K562 (cell line): ENCODE data around the gene SLC34A1. TPM values are rescaled to one million over a fixed set of nuclear protein-coding genes. Genes with fewer than 3 reads are reported as not detected.

Experiments used
- ASH1L ChIP-seq: fragments of 450-650 bp; IDR thresholded peaks from 2 replicates; pipeline ENCODE4 v1.6.1; 2018; ENCODE audit warnings: borderline replicate concordance, mild to moderate bottlenecking, low read depth; ENCODE audit not compliant: partially characterized antibody
- BMI1 ChIP-seq: fragments of 150-350 bp; IDR thresholded peaks from 2 replicates; pipeline ENCODE4 v1.6.1; 2014; ENCODE audit warnings: low read length
- EGR1 ChIP-seq: fragments of 450-650 bp; conservative IDR thresholded peaks from 2 replicates; pipeline ENCODE4 v1.6.1; 2017; ENCODE audit warnings: mild to moderate bottlenecking
- ESRRA ChIP-seq: fragments of 450-650 bp; IDR thresholded peaks from 2 replicates; pipeline ENCODE4 v1.6.1; 2014; ENCODE audit warnings: low read depth, mild to moderate bottlenecking, moderate library complexity, borderline replicate concordance
- FOS ChIP-seq: IDR thresholded peaks from 3 replicates; pipeline ENCODE4 v1.6.1; 2011; ENCODE audit not compliant: insufficient read length; ENCODE audit errors: extremely low read depth
- MAFG ChIP-seq: fragments of 450-650 bp; conservative IDR thresholded peaks from 2 replicates; pipeline ENCODE4 v1.6.1; 2016; ENCODE audit warnings: missing genetic modification characterization, missing compliant biosample characterization
- MAFK ChIP-seq: IDR thresholded peaks from 2 replicates; pipeline ENCODE4 v1.6.1; 2011; ENCODE audit warnings: low read length, improper control_type of control experiment
- MCM2 ChIP-seq: fragments of 450-650 bp; IDR thresholded peaks from 2 replicates; pipeline ENCODE4 v1.6.1; 2017; ENCODE audit warnings: low read depth, mild to moderate bottlenecking
- MTA1 ChIP-seq: fragments of 450-650 bp; IDR thresholded peaks from 2 replicates; pipeline ENCODE4 v1.6.1; 2017; ENCODE audit warnings: borderline replicate concordance
- NCOA1 ChIP-seq: fragments of 450-650 bp; IDR thresholded peaks from 2 replicates; pipeline ENCODE4 v1.6.1; 2016; ENCODE audit warnings: low read depth
- NFATC3 ChIP-seq: fragments of 450-650 bp; IDR thresholded peaks from 2 replicates; pipeline ENCODE4 v1.6.1; 2017; ENCODE audit warnings: mild to moderate bottlenecking
- NFE2 ChIP-seq: IDR thresholded peaks from 2 replicates; pipeline ENCODE4 v1.6.1; 2014; ENCODE audit warnings: antibody characterized with exemption, low read depth
- RBM34 ChIP-seq: fragments of 200-400 bp; formaldehyde crosslinking; IDR thresholded peaks from 2 replicates; pipeline ENCODE4 v1.6.1; 2018; ENCODE audit warnings: low read length, borderline replicate concordance; ENCODE audit not compliant: insufficient read depth
- SMAD3 ChIP-seq: fragments of 450-650 bp; formaldehyde crosslinking; conservative IDR thresholded peaks from 2 replicates; pipeline ENCODE4 v1.4.0; 2020; ENCODE audit warnings: mild to moderate bottlenecking
- SPI1 ChIP-seq: IDR thresholded peaks from 2 replicates; pipeline ENCODE4 v1.6.1; 2011; ENCODE audit warnings: low read depth, low read length, control low read depth, borderline replicate concordance
- TRIM24 ChIP-seq, 2 experiments: fragments of 450-650 bp; IDR thresholded peaks; 2 replicates each; pipeline ENCODE4 v1.6.1; 2016
- TSC22D4 ChIP-seq: fragments of 450-650 bp; IDR thresholded peaks from 2 replicates; pipeline ENCODE4 v1.6.1; 2016; ENCODE audit warnings: missing genetic modification characterization, missing biosample characterization, control low read depth
- ZFP30 ChIP-seq: fragments of 250-450 bp; sonication (Bioruptor Pico); IDR thresholded peaks from 2 replicates; pipeline ENCODE4 v1.8.0; 2022; ENCODE audit warnings: moderate library complexity, mild to moderate bottlenecking, inconsistent platforms, borderline replicate concordance
- ZNF175 ChIP-seq: fragments of 200-800 bp; sonication (Bioruptor generic); IDR thresholded peaks from 2 replicates; pipeline ENCODE4 v1.6.1; 2016; ENCODE audit warnings: low read depth, mild to moderate bottlenecking, missing genetic modification characterization, missing compliant biosample characterization
- ZNF57 ChIP-seq: fragments of 450-650 bp; formaldehyde crosslinking; IDR thresholded peaks from 2 replicates; pipeline ENCODE4 v1.4.0; 2020; ENCODE audit warnings: mild to moderate bottlenecking, moderate library complexity
- ZNF707 ChIP-seq: fragments of 250-450 bp; sonication (Bioruptor Pico); conservative IDR thresholded peaks from 2 replicates; pipeline ENCODE4 v1.8.0; 2022; ENCODE audit warnings: inconsistent platforms, mild to moderate bottlenecking, moderate library complexity
- polyA plus RNA-seq, 8 experiments: library from polyadenylated mRNA; depleted of rRNA in 4 of 8; stranded (reverse) in 5 of 8; unstranded in 3 of 8; fragments of >200 nt; fragmentation: Nextera tagmentation in 2 of 8; fragmentation: Illumina TruSeq in 1 of 8; extraction: Ambion mirVana in 2 of 8; extraction: Trizol in 1 of 8; gene quantifications; 2 replicates each; pipeline versions ENCODE4 v1.2.1 to v1.2.3, GENCODE V29; 2011 to 2014; ENCODE audit warnings: inconsistent platforms in 1 of 8, missing spikeins in 1 of 8
- total RNA-seq, 7 experiments: library from RNA; depleted of rRNA in 6 of 7; stranded (reverse); fragments of >200 nt in 6 of 7; fragmentation: Illumina TruSeq in 2 of 7; extraction: Trizol in 2 of 7; gene quantifications; 2 replicates each; pipeline versions ENCODE4 v1.2.1 to v1.2.3, GENCODE V29; 2011 to 2021; ENCODE audit warnings: low replicate concordance in 1 of 7
- TF ChIP-seq, protein P1 (sequence below): sonication (generic); formaldehyde crosslinking; IDR thresholded peaks from 2 replicates; pipeline ENCODE4 v1.8.0; 2022; ENCODE audit warnings: mild to moderate bottlenecking, missing genetic modification reagents, borderline replicate concordance
- TF ChIP-seq, protein P2 (sequence below), 2 experiments: IDR thresholded peaks; 2 replicates each; pipeline ENCODE4 v1.6.1; 2011; ENCODE audit warnings: borderline replicate concordance in 1 of 2, control low read depth in 1 of 2, low read depth in 1 of 2, low read length in 1 of 2, mild to moderate bottlenecking in 1 of 2, mixed read lengths in 1 of 2, moderate library complexity in 1 of 2; ENCODE audit not compliant: insufficient read depth in 1 of 2, insufficient read length in 1 of 2, poor library complexity in 1 of 2, severe bottlenecking in 1 of 2; ENCODE audit errors: extremely low read depth in 1 of 2
- TF ChIP-seq, protein P3 (sequence below): sonication (generic); formaldehyde crosslinking; IDR thresholded peaks from 2 replicates; pipeline ENCODE4 v1.9.0; 2022; ENCODE audit warnings: mild to moderate bottlenecking, missing genetic modification reagents
- TF ChIP-seq, protein P4 (sequence below): fragments of 450-650 bp; formaldehyde crosslinking; IDR thresholded peaks from 2 replicates; pipeline ENCODE4 v1.4.0; 2022; ENCODE audit warnings: missing genetic modification characterization

Gene SLC34A1
- total and polyA plus RNA-seq, 9 of the 15 experiments (the other 6 are each of a cell fraction or from before 2014, with no cell fraction given), result not detected

DNA sequence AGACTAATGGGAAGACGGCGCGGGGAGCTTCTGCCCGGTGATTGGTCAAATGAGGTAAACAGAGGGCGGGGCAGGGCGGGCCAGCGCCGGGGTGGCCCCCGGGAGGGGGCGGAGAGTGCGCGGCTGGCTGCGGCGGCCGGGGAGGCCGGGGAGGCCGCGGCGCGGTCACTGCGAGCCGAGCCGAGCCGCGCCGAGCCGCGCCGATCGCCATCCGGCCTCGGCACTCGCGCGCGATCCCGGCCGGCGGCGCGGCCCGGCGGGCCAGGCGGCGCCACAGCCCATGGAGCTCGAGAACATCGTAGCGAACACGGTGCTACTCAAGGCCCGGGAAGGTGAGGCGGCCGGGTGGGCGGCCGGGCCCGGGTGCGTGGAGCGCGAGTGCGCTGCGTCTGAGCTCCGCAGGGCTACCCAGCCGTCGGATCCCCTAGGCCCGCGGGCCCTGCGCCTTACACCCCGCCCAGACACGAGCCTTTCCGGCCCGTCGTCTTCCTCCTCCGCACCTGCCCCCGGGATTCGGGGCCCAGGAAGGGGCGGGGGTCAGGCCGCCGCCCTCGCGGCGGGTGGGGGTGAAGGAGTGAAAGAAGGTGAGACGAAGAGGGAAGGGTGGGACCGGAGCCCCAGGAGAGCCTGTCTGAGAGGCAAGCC lies 42.5 kb downstream of the SLC34A1 start, which contains the start of gene GRK6 (continued):
- TF ChIP-seq, protein P1, sequence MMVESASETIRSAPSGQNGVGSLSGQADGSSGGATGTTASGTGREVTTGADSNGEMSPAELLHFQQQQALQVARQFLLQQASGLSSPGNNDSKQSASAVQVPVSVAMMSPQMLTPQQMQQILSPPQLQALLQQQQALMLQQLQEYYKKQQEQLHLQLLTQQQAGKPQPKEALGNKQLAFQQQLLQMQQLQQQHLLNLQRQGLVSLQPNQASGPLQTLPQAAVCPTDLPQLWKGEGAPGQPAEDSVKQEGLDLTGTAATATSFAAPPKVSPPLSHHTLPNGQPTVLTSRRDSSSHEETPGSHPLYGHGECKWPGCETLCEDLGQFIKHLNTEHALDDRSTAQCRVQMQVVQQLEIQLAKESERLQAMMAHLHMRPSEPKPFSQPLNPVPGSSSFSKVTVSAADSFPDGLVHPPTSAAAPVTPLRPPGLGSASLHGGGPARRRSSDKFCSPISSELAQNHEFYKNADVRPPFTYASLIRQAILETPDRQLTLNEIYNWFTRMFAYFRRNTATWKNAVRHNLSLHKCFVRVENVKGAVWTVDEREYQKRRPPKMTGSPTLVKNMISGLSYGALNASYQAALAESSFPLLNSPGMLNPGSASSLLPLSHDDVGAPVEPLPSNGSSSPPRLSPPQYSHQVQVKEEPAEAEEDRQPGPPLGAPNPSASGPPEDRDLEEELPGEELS (CRISPR knock-in tag), result no peak; the same call in 1 of the 2 replicates
- TF ChIP-seq MAFK (no peak), ZNF57 (CRISPR knock-in tag) (no peak), ESRRA (no peak), NFE2 (no peak), MCM2 (no peak), BMI1 (no peak), ZFP30 (CRISPR knock-in tag) (no peak), ASH1L (peak; percentile 1), FOS (no peak), NCOA1 (no peak), ZNF707 (CRISPR knock-in tag) (no peak), SMAD3 (CRISPR knock-in tag) (no peak), TSC22D4 (tag) (no peak), ZNF175 (CRISPR knock-in tag) (no peak), MAFG (tag) (no peak), RBM34 (no peak), NFATC3 (no peak), TRIM24 (IDR thresholded peaks at IDR 0.05) (no peak), SPI1 (no peak), MTA1 (no peak), EGR1 (peak; percentile 85)
- TF ChIP-seq, protein P2, sequence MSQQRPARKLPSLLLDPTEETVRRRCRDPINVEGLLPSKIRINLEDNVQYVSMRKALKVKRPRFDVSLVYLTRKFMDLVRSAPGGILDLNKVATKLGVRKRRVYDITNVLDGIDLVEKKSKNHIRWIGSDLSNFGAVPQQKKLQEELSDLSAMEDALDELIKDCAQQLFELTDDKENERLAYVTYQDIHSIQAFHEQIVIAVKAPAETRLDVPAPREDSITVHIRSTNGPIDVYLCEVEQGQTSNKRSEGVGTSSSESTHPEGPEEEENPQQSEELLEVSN (IDR thresholded peaks at IDR 0.05; ENCODE audit: borderline replicate concordance in 1 of 2, extremely low read depth in 1 of 2, insufficient read depth in 1 of 2, insufficient read length in 1 of 2, low read depth in 1 of 2, low read length in 1 of 2, poor library complexity in 1 of 2, severe bottlenecking in 1 of 2), result peak in 1 of 2 experiments; percentile 50
- TF ChIP-seq, protein P3, sequence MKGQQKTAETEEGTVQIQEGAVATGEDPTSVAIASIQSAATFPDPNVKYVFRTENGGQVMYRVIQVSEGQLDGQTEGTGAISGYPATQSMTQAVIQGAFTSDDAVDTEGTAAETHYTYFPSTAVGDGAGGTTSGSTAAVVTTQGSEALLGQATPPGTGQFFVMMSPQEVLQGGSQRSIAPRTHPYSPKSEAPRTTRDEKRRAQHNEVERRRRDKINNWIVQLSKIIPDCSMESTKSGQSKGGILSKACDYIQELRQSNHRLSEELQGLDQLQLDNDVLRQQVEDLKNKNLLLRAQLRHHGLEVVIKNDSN (CRISPR knock-in tag), result no peak
- TF ChIP-seq, protein P4, sequence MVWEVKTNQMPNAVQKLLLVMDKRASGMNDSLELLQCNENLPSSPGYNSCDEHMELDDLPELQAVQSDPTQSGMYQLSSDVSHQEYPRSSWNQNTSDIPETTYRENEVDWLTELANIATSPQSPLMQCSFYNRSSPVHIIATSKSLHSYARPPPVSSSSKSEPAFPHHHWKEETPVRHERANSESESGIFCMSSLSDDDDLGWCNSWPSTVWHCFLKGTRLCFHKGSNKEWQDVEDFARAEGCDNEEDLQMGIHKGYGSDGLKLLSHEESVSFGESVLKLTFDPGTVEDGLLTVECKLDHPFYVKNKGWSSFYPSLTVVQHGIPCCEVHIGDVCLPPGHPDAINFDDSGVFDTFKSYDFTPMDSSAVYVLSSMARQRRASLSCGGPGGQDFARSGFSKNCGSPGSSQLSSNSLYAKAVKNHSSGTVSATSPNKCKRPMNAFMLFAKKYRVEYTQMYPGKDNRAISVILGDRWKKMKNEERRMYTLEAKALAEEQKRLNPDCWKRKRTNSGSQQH (CRISPR knock-in tag), result no peak
